Measurements from ENCODE around the gene DIAPH2.

Gene DIAPH2

DNA sequence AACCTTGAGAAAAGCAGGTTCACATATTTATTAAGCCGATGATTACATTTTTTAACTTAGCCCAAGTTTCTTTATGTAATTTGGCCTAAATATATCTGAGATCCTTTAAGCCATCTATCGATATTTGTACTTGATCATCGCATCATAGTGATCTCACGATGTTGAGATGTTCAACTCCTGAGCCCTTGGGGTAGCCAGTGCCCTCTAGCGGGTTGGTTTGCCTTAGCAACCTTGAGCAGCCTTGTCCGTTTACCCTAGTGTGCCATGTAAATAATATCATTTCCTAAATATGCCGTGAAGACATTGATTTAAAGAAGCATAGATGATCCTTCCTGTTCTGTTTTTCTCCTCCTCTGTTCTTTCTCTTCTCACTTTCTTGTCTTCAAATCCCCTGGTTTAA is 631.3 kb downstream of the DIAPH2 start:
- Histone ChIP-seq H3K27me3 (ENCODE audit: low read depth) (no peaks in the 10 kb centered on the region), H3K4me3 (no peak overlapping the region), H3K36me3 (replicated peaks) (no peaks in the 10 kb centered on the region), H3K9me3 (no peaks in the 10 kb centered on the region), H3K4me1 (peaks cover 30% of the 10 kb centered on the region)
- DNase-seq (ENCODE audit: low spot score in 2 of 2), result peak in 1 of 2 experiments; percentile 69
- in situ Hi-C loops (cut with MboI; ENCODE audit: low sequenced_read_pairs), result no loop called here

DNA sequence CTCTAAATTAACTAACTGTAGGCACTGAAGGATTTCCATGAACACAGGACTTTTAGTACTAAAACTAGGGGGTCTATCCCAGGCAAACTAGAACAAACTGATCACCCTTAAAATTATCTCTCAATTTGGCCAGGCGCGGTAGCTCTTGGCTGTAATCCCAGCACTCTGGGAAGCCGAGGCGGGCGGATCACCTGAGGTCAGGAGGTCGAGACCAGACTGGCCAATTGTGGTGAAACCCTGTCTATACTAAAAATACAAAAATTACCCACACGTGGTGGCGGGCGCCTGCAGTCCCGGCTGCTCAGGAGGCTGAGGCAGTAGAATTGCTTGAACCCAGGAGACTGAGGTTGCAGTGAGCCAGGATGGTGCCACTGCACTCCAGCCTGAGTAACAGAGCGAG is 635.7 kb downstream of the DIAPH2 start:
- in situ Hi-C loops (cut with MboI; ENCODE audit: low sequenced_read_pairs), result no loop called here
- DNase-seq (ENCODE audit: low spot score in 2 of 2), result no peak

DNA sequence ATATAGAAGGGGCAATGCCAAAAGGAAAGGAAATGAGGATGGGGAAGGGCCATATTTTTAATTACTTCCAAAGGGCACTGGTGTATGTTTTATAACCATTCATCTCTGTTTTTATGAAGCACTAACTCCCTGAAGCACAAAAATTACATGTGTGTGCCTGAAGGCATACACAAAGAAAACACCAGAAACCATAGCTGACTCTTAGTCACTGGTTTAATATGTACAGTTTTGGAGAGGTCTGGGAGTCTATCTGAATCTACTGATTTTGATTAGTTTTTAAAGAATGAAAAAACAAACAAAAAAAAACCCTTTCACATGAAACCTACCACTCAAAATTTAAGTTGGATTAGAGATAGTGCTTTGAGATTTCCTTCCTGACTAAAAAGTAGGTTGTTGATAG is 637.8 kb downstream of the DIAPH2 start:
- no peaks in the 10 kb centered on the region for H3K36me3 ChIP-seq (replicated peaks)
- H3K4me1 ChIP-seq, result peaks cover 5% of the 10 kb centered on the region
- in situ Hi-C loops (cut with MboI; ENCODE audit: low sequenced_read_pairs), result no loop called here
- DNase-seq (ENCODE audit: low spot score in 2 of 2), result no peak
- H3K27me3 ChIP-seq (ENCODE audit: low read depth), result no peaks in the 10 kb centered on the region
- no peaks in the 10 kb centered on the region for H3K9me3 ChIP-seq
- H3K4me3 ChIP-seq, result no peak overlapping the region

More for the DNA sequence above, 635.7 kb downstream of the DIAPH2 start:
- Histone ChIP-seq H3K4me1 (peaks cover 15% of the 10 kb centered on the region), H3K4me3 (no peak overlapping the region), H3K27me3 (ENCODE audit: low read depth) (no peaks in the 10 kb centered on the region), H3K9me3 (no peaks in the 10 kb centered on the region), H3K36me3 (replicated peaks) (no peaks in the 10 kb centered on the region)

DNA sequence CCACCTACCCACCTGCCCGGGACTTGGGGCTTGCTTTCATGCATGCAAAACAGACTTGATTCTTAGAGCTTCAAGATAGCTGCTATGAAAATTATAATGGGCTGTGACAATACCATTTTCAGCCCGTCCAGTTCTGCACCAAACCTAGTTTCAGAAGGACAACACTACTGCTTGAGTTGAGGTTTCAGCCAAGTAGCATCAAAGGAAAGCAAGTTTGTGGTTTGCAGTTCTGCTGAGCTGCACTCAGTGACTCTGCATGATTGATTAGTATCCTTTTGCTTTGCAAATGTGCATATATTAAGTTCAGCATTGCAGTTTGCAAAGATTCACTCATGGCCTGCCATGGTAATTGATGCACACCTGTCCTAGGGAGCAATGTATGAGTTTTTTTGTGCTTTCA is 641.8 kb downstream of the DIAPH2 start:
- Histone ChIP-seq H3K4me1 (no peaks in the 10 kb centered on the region), H3K4me3 (no peak overlapping the region), H3K9me3 (no peaks in the 10 kb centered on the region), H3K27me3 (ENCODE audit: low read depth) (no peaks in the 10 kb centered on the region), H3K36me3 (replicated peaks) (no peaks in the 10 kb centered on the region)
- in situ Hi-C loops (cut with MboI; ENCODE audit: low sequenced_read_pairs), result no loop called here
- DNase-seq (ENCODE audit: low spot score in 2 of 2), result no peak

DNA sequence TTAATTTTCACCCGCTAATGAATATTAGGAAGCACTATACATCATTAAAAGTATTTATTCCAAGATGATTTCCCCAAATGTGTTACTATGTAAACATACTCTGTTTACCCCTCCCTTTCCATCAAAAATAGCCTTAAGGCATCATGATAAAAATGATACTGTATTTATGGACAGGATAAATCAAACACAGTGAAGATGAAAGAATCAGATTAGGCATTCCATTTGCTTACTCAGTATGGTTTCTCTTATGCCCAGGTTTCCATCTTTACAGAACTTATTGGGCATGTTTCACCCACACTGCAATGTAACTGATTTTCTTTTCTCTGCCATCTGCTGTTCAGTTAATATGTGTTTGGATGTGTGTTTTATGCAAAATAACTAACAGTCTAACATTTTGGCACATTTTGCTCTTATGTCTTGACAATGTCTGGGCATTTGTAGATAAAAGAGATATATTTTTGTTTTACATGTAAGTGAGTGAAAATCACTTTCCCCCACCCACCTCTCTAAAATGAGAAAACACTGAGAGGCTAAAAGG is 644.3 kb downstream of the DIAPH2 start:
- H3K9me3 ChIP-seq, result no peaks in the 10 kb centered on the region
- no peaks in the 10 kb centered on the region for H3K36me3 ChIP-seq (replicated peaks)
- H3K4me1 ChIP-seq, result no peaks in the 10 kb centered on the region
- in situ Hi-C loops (cut with MboI; ENCODE audit: low sequenced_read_pairs), result no loop called here
- no peaks in the 10 kb centered on the region for H3K27me3 ChIP-seq (ENCODE audit: low read depth)
- H3K4me3 ChIP-seq, result no peak overlapping the region
- DNase-seq (ENCODE audit: low spot score in 2 of 2), result no peak

DNA sequence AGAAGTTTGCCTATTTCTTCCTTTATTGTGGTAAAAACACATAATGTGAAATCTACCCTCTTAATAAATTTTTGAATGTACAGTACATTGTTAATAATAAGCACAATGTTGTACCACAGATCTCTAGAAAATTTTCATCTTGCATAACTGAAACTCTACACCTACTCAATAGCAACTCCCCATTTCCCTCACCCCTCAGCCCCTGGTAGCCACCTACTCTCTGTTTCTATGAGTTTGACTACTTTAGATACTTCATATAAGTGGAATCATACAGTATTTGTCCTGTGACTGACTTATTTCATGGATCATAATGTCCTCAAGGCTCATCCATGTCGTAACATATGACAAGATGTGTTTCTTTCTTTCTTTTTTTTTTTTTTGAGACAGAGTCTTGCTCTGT is 645.5 kb downstream of the DIAPH2 start:
- no peak overlapping the region for H3K4me3 ChIP-seq
- no peak for DNase-seq (ENCODE audit: low spot score in 2 of 2)
- H3K27me3 ChIP-seq (ENCODE audit: low read depth), result no peaks in the 10 kb centered on the region
- no peaks in the 10 kb centered on the region for H3K36me3 ChIP-seq (replicated peaks)
- H3K4me1 ChIP-seq, result no peaks in the 10 kb centered on the region
- H3K9me3 ChIP-seq, result no peaks in the 10 kb centered on the region
- in situ Hi-C loops (cut with MboI; ENCODE audit: low sequenced_read_pairs), result no loop called here

DNA sequence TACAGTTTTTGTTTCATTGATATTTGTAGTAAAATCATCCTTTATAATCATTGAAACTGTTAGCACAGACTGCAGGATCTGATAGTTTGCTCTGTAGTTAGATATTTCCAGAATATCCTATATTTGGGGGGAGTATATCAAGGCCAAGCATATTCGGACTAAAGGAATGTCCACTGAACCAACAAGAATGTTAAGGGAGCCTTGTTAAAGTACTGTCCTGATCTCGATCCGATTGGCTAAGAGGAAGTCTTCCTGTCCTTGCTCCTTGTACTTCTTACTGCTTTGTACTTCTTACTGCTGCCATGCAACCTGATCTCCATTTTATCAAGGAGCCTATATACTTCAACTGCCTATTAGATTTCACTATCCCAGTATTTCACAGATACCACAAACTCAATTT is 648.3 kb downstream of the DIAPH2 start:
- Histone ChIP-seq H3K9me3 (no peaks in the 10 kb centered on the region), H3K27me3 (ENCODE audit: low read depth) (no peaks in the 10 kb centered on the region), H3K4me1 (no peaks in the 10 kb centered on the region), H3K4me3 (no peak overlapping the region), H3K36me3 (replicated peaks) (no peaks in the 10 kb centered on the region)
- no peak for DNase-seq (ENCODE audit: low spot score in 2 of 2)
- in situ Hi-C loops (cut with MboI; ENCODE audit: low sequenced_read_pairs), result no loop called here

DNA sequence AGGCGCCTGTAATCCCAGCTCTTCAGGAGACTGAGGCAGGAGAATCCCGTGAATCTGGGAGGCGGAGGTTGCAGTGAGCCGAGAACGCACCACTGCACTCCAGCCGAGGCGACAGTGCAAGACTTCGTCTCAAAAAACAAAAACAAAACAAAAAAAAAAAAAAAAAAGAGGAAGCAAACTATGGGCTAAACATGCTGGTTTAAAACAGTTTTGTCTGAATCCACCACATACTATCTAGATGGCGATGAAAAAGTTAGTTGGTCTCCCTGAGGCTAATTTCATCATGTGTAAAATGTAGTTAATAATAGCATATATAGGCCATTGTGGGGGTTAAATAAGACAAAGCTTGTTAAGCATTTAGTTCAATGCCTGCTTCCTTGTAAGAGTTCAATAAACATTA is 650.2 kb downstream of the DIAPH2 start:
- in situ Hi-C loops (cut with MboI; ENCODE audit: low sequenced_read_pairs), result no loop called here
- no peaks in the 10 kb centered on the region for H3K27me3 ChIP-seq (ENCODE audit: low read depth)
- H3K4me1 ChIP-seq, result no peaks in the 10 kb centered on the region
- no peak for DNase-seq (ENCODE audit: low spot score in 2 of 2)
- H3K36me3 ChIP-seq (replicated peaks), result no peaks in the 10 kb centered on the region
- H3K4me3 ChIP-seq, result no peak overlapping the region
- H3K9me3 ChIP-seq, result no peaks in the 10 kb centered on the region

DNA sequence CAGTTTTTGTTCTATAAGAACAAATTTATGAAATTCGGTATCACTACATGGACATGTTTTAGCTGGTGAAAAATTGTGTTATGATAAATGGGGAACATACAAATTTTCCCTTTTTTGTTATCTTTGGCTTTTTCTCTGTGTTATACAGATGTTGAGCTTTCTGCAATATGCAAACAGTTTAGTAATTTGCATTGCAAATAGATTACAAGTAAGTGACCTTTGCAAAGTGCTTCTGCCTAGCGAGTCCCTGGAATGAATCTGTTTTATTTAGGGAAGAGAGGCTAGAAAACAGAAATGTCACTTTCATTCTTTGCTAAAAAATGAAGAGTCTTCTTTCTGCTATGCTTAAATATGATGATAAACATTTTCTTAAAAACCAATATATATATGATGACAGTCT is 660.1 kb downstream of the DIAPH2 start:
- no peaks in the 10 kb centered on the region for H3K27me3 ChIP-seq (ENCODE audit: low read depth)
- peaks cover 15% of the 10 kb centered on the region for H3K4me1 ChIP-seq
- H3K4me3 ChIP-seq, result no peak overlapping the region
- H3K36me3 ChIP-seq (replicated peaks), result no peaks in the 10 kb centered on the region
- H3K9me3 ChIP-seq, result no peaks in the 10 kb centered on the region
- peak in 1 of 2 experiments; percentile 32 for DNase-seq (ENCODE audit: low spot score in 2 of 2)
- in situ Hi-C loops (cut with MboI; ENCODE audit: low sequenced_read_pairs), result no loop called here

DNA sequence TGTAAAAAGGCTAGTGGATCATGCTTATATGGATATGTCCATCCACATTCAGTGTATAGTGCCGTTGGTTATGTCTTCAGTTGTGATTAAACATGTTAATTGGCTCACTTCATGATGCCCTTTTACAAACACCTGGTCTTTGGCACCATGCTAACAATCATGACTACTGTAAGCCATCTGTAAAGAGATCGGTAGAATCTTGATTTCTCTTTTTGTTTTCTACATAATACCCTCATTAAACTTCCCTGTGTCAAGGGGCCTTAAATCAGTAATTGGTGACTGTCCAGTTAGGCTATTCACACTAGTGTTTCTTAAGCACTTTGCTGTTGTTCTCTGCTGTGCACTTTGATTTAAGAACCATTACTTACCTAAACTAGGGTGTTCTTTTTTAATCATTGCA is 674.3 kb downstream of the DIAPH2 start:
- no peak for DNase-seq (ENCODE audit: low spot score in 2 of 2)
- no peaks in the 10 kb centered on the region for H3K36me3 ChIP-seq (replicated peaks)
- H3K9me3 ChIP-seq, result no peaks in the 10 kb centered on the region
- H3K4me3 ChIP-seq, result no peak overlapping the region
- H3K27me3 ChIP-seq (ENCODE audit: low read depth), result no peaks in the 10 kb centered on the region
- no peaks in the 10 kb centered on the region for H3K4me1 ChIP-seq
- in situ Hi-C loops (cut with MboI; ENCODE audit: low sequenced_read_pairs), result no loop called here

DNA sequence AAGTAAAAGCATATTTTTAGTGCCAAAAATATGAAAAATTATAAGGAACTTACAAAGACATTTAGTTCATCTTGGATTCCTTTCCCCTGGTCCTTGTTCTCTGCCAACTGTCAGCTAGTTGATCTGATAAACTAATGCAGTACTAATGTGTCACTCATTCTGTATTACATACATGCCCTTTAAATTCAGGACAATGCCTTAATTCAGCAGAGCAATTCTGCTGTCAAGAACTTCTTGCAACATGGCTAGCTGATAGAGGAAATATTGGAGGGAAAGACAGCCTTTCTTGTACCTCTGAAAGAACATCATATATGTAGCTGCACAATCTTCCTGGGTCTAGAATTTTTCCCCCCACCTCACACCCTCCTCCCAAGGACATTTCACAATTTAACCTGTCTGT is 679.2 kb downstream of the DIAPH2 start:
- no peaks in the 10 kb centered on the region for H3K9me3 ChIP-seq
- H3K27me3 ChIP-seq (ENCODE audit: low read depth), result no peaks in the 10 kb centered on the region
- H3K4me1 ChIP-seq, result no peaks in the 10 kb centered on the region
- in situ Hi-C loops (cut with MboI; ENCODE audit: low sequenced_read_pairs), result no loop called here
- no peak for DNase-seq (ENCODE audit: low spot score in 2 of 2)
- H3K36me3 ChIP-seq (replicated peaks), result no peaks in the 10 kb centered on the region
- no peak overlapping the region for H3K4me3 ChIP-seq

DNA sequence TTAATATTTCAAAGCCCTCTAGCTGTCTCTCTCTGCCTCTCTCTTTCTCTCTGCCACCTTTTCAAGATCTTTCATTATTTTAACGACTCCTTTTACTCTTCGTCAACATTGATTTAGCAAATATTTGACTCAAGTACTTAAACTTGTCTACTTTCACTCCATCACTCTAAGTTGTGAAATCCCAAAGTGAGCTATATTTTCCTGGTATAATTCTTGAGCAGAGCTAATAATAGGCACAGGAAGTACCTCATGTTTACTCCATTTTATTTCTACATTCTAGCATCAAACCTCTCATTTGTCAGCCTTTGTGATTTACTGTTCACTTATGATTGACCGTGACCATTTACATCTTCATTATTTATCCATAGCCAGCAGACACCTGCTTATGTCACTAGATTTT is 681.6 kb downstream of the DIAPH2 start:
- Histone ChIP-seq H3K27me3 (ENCODE audit: low read depth) (no peaks in the 10 kb centered on the region), H3K9me3 (no peaks in the 10 kb centered on the region), H3K36me3 (replicated peaks) (no peaks in the 10 kb centered on the region), H3K4me1 (no peaks in the 10 kb centered on the region), H3K4me3 (no peak overlapping the region)
- in situ Hi-C loops (cut with MboI; ENCODE audit: low sequenced_read_pairs), result no loop called here
- DNase-seq (ENCODE audit: low spot score in 2 of 2), result no peak

DNA sequence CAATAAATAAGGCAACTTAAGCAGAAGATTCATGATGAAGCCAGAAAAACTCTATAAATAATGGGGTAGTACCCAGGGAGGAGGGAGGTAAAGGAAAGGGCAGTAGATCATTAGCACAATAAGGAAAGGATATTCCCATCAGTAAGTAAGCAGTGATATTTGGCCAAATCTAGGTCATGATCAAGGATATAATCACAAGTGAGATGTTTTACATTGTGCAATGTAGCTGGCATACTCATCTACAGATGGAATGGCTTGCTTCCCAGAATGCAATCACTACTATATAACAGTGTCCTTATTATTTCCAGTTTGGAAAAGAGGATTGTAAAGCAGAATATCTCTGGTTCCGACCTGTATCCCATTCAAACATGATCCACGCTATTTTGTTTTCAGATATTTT is 682.5 kb downstream of the DIAPH2 start:
- H3K4me3 ChIP-seq, result no peak overlapping the region
- no peak for DNase-seq (ENCODE audit: low spot score in 2 of 2)
- no peaks in the 10 kb centered on the region for H3K9me3 ChIP-seq
- in situ Hi-C loops (cut with MboI; ENCODE audit: low sequenced_read_pairs), result no loop called here
- H3K4me1 ChIP-seq, result no peaks in the 10 kb centered on the region; the same call in 1 of the 2 replicates
- H3K36me3 ChIP-seq (replicated peaks), result no peaks in the 10 kb centered on the region
- H3K27me3 ChIP-seq (ENCODE audit: low read depth), result no peaks in the 10 kb centered on the region

DNA sequence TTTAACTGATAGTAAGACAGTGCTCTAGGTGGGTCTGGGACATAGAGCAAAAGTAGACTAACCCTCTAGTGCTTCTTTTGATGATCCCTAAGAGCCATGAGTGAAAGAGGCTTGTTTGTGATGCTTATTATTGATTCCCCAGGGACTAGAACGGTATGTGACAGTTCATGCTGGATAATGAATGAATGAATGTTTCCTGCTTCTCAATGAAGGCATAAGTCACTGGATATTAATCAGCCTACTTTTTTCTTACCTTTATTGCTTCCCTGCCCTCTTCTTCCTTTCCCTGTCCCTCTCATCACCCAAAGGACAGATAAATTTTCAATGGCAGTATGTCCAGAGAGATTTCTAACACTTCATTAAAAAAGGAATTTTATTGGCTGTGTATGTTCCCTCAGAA is 685.3 kb downstream of the DIAPH2 start:
- Histone ChIP-seq H3K27me3 (ENCODE audit: low read depth) (no peaks in the 10 kb centered on the region), H3K9me3 (no peaks in the 10 kb centered on the region), H3K4me1 (peaks cover 14% of the 10 kb centered on the region), H3K4me3 (no peak overlapping the region), H3K36me3 (replicated peaks) (no peaks in the 10 kb centered on the region)
- in situ Hi-C loops (cut with MboI; ENCODE audit: low sequenced_read_pairs), result no loop called here
- DNase-seq (ENCODE audit: low spot score in 2 of 2), result peak in 1 of 2 experiments; percentile 30

DNA sequence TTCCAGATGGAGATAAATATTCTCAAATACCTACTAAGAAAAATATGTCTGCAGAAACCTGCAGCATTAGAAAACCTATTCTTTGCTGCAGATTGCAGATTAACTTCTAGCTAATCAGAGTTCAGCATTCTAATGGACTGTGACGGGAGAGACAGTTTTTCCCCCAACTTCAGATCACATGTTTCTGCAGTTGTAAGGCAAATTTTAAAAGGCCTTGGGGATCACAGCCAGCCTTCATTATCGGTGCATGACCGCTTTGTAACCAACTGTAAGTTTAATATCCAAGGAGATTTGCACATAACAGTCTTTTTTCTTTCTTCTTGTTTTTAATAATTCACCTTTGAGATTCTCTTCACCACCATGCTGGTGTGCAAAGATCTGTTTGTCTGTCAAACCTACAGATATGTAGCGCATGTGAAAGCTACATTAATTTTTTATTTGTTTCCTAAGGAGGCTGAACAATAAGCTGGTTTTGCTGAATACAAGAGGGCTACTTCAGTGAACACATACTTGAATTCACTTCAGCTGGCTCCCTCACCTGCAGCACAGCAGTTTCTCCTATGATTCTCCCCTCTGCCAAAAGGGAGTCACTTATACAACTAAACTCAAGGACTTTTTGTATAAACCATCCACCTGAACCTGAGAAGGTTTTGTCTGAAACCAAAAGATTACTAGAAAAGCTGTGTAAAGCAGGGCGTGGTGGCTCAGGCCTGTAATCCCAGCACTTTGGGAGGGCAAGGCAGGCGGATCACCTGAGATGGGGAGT is 687.5 kb downstream of the DIAPH2 start:
- peak; percentile 20 to 36 for DNase-seq (ENCODE audit: low spot score in 2 of 2)
- Histone ChIP-seq H3K9me3 (no peaks in the 10 kb centered on the region), H3K4me1 (peaks cover 14% of the 10 kb centered on the region), H3K4me3 (no peak overlapping the region), H3K36me3 (replicated peaks) (no peaks in the 10 kb centered on the region), H3K27me3 (ENCODE audit: low read depth) (no peaks in the 10 kb centered on the region)
- in situ Hi-C loops (cut with MboI; ENCODE audit: low sequenced_read_pairs), result no loop called here

Measured in HAP-1 (cell line).